T-helper 2 cell treated with Interferon-gamma antibody and Interleukin-4, amounts not matched to agents 5 μg/mL and 100 μg/mL, for 36 hours (primary cell): ENCODE measurements around the gene KRT13.

Experiments
- DNase-seq: peaks from one replicate; pipeline ENCODE4 v3.0.0; 2021; ENCODE audit warnings: low spot score
- H3K27ac Mint-ChIP-seq: one replicate; pipeline ENCODE4 v1.8.0; 2021; ENCODE audit warnings: mild to moderate bottlenecking, mixed read lengths
- H3K27me3 Mint-ChIP-seq: one replicate; pipeline ENCODE4 v1.8.0; 2021; ENCODE audit warnings: low read depth, mixed read lengths
- H3K36me3 Mint-ChIP-seq: one replicate; pipeline ENCODE4 v1.8.0; 2021; ENCODE audit warnings: low read depth, mixed read lengths
- H3K4me1 Mint-ChIP-seq: one replicate; pipeline ENCODE4 v1.8.0; 2021; ENCODE audit warnings: low read depth, mixed read lengths
- H3K4me3 Mint-ChIP-seq: one replicate; pipeline ENCODE4 v1.8.0; 2022; ENCODE audit warnings: mild to moderate bottlenecking, moderate library complexity, mixed read lengths
- H3K9me3 Mint-ChIP-seq: one replicate; pipeline ENCODE4 v1.8.0; 2021; ENCODE audit warnings: mixed read lengths

Gene KRT13

DNA sequence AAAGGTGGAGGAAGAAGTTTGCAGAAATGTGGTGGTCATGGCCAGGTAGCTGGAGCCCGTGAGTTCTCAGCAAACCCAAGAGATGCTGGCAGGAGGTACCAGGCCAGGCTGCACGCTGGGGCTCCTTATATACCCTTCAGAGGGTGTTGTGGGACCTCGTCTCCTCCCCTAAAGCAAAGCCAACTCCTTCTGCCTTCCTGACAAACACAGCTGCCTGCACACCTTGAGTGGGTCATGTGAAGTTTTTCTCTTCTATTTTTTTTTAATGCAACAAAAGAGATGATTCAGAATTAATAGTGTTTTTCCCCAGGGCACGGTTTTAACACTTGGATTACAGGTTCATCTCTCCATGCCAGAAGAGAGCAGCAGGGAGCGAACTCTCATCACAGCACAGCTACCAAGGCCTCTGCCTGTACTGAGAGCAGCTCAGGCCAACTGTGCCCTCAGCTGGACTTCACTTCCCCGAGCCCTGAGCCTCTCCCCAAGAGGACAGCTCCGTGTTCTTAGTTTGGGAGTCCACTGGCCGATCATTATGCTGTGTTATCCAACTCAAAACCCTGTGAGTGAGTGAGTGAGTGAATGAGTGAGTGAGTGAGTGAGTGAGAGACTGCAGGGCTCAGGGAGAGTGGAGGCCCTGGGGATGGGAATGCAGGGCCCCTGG lies 13.5 kb upstream of the KRT13 start, which contains the start of gene KRT15:
Gene KRT15 (minus strand): TSS at position 102 of the 661 bp plus-strand sequence. CDS start 63 bp downstream, at position 39.
- Mint-ChIP-seq H3K9me3 (no peaks in the 10 kb centered on the region), H3K4me3 (no peak within 1 kb of the TSS), H3K27me3 (no peaks in the 10 kb centered on the region), H3K36me3 (no peaks in the 10 kb centered on the region), H3K27ac (no peak within 1 kb of the TSS), H3K4me1 (no peaks in the 10 kb centered on the region)
- no peak for DNase-seq

DNA sequence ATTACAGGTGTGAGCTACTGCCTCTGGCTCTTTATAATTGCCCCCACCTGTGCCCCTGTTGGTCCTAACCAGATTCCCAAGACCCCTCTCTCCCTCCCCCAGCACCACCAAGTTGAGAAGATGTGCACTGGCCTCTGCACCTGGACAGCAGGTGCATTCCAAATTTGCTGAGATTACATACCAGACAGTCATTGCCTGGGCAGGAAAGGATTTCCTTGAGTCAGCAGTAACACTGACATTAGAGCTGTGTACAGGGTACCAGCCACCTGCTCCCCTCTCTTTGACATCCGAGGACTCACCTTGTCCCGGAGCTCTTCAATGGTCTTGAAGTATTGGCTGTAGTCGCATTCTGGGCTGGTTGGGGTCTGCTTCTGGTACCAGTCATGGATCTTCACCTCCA lies 12.6 kb upstream of the KRT13 start:
- Mint-ChIP-seq H3K27me3 (no peaks in the 10 kb centered on the region), H3K9me3 (no peaks in the 10 kb centered on the region), H3K36me3 (no peaks in the 10 kb centered on the region), H3K27ac (no peak overlapping the region), H3K4me3 (no peak overlapping the region), H3K4me1 (no peaks in the 10 kb centered on the region)
- no peak for DNase-seq

DNA sequence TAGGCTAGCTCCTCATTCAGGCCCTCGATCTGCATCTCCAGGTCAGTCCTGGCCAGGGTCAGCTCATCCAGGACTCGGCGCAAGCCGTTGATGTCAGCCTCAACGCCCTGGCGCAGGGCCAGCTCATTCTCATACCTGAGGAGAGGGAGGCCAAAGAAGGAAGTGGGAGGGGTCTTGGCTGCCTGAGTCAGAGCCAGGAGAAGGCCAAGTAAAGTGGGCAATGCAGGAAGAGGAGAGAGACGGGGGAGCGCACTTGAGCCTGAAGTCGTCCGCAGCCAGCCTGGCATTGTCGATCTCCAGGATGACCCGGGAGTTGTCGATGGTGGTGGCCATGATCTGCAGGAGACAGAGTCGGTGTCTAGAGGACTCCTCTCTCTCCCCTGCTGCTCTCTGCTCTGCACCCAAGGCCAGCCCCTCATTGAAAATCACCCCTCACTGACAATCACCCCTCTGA lies 11.4 kb upstream of the KRT13 start:
- H3K36me3 Mint-ChIP-seq = no peaks in the 10 kb centered on the region
- no peak overlapping the region for H3K4me3 Mint-ChIP-seq
- H3K9me3 Mint-ChIP-seq = no peaks in the 10 kb centered on the region
- H3K27me3 Mint-ChIP-seq = peaks cover 4% of the 10 kb centered on the region
- no peaks in the 10 kb centered on the region for H3K4me1 Mint-ChIP-seq
- no peak for DNase-seq
- no peak overlapping the region for H3K27ac Mint-ChIP-seq

DNA sequence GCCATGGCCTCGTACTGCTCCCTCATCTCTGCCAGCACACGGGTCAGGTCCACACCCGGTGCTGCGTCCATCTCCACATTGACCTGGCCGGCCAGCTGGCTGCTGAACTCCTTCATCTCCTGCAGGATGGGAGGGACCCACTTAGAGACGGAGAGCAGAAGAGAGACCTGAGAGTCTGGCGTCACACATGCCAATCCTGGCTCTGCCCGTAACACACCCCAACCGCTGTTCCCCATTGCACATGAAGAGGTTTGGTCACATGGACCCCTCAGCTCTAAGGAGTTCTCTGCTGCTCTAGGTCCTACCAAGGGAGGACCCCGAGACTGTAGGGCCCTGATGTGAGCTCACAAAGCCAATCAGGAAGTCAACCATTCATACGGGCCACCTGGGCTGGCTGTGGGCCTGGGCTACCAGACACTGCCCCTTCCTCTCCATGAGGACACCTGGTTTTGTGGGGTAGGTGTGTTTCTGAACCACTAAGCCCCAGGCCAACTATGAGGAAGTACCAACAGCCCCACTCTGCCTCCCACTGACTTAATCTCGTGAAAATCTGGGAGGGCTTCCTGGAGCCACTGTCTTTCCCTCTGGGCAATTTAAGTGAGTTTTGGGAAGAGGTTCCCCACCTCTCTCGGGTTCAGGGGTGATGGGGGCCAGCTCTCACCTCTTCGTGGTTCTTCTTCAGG lies 10.9 kb upstream of the KRT13 start:
- H3K27ac Mint-ChIP-seq = no peak overlapping the region
- H3K36me3 Mint-ChIP-seq = no peaks in the 10 kb centered on the region
- H3K4me1 Mint-ChIP-seq = no peaks in the 10 kb centered on the region
- DNase-seq = no peak
- H3K27me3 Mint-ChIP-seq = peaks cover 4% of the 10 kb centered on the region
- no peak overlapping the region for H3K4me3 Mint-ChIP-seq
- no peaks in the 10 kb centered on the region for H3K9me3 Mint-ChIP-seq

DNA sequence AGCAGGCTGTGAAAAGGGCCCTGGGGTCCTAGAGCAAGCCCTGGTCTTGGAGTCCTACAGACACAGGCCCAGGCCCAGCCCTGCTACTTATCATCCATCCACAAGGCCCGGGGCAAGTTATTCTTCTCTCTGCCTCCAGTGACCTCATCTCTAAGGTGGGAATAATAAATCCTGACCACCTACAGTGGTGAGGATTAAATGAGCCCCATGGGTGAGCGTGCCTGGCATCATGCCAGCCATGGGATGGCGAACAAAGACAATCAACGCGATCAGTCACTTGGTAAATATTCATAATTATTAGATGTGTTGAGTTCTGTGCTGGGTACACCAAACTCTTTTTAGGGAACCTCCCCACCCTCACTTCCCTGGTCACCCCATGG lies 7.7 kb upstream of the KRT13 start:
- no peaks in the 10 kb centered on the region for H3K9me3 Mint-ChIP-seq
- no peak overlapping the region for H3K27ac Mint-ChIP-seq
- H3K27me3 Mint-ChIP-seq = peaks cover 4% of the 10 kb centered on the region
- H3K4me1 Mint-ChIP-seq = no peaks in the 10 kb centered on the region
- no peaks in the 10 kb centered on the region for H3K36me3 Mint-ChIP-seq
- no peak for DNase-seq
- H3K4me3 Mint-ChIP-seq = no peak overlapping the region

DNA sequence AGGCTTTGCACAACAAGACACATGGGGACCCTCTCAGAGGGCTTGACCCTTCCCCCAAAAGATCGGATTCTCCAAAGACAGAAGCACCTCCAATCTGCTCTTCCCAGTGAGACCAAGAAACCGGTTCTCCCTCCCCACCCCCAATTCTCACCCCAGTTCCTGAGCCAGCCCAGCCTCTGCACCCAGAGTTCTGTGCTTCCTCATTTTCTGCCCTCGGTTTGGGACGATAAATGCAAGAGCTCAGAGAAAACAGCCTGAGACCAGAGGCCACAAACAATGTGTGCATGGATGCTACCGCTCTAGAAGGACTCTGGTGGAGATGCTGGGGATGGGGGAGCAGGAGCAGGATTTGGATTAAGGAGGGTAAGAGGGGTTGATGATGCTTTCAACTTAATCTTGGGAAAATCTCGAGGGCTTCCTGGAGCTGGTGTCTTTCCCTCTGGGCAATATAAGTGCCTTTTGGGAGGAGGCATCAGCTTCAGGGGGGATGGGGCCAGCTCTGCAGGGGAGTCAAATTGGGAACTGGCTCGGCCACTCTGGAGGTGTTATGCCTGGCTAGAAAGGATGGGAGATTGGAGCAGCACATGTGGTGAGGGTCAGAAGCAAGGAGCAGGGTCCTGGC lies 7.2 kb upstream of the KRT13 start:
- peaks cover 4% of the 10 kb centered on the region for H3K27me3 Mint-ChIP-seq
- H3K4me1 Mint-ChIP-seq = no peaks in the 10 kb centered on the region
- H3K4me3 Mint-ChIP-seq = no peak overlapping the region
- no peaks in the 10 kb centered on the region for H3K9me3 Mint-ChIP-seq
- DNase-seq = no peak
- no peaks in the 10 kb centered on the region for H3K36me3 Mint-ChIP-seq
- H3K27ac Mint-ChIP-seq = no peak overlapping the region

DNA sequence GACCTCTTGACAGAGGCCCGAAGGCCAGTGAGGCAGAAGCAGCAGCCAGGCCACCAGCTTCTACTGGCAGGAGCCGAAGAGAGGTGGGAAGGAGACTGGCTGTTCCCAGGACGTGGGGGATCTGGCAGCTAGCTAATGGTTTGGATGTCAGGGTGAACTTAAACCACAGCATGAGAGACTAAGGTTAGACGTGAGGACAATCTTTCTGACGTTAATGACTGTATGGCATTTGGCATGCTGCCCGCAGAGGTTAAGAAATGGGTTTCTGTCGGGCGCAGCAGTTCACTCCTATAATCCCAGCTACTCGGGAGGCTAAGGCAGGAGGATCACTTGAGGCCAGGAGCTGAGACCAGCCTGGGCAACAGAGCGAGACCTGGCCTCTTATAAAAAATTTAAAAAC lies 6.3 kb upstream of the KRT13 start:
- no peak for DNase-seq
- H3K27ac Mint-ChIP-seq = no peak overlapping the region
- H3K4me1 Mint-ChIP-seq = no peaks in the 10 kb centered on the region
- peaks cover 4% of the 10 kb centered on the region for H3K27me3 Mint-ChIP-seq
- H3K9me3 Mint-ChIP-seq = no peaks in the 10 kb centered on the region
- H3K4me3 Mint-ChIP-seq = no peak overlapping the region
- H3K36me3 Mint-ChIP-seq = no peaks in the 10 kb centered on the region

DNA sequence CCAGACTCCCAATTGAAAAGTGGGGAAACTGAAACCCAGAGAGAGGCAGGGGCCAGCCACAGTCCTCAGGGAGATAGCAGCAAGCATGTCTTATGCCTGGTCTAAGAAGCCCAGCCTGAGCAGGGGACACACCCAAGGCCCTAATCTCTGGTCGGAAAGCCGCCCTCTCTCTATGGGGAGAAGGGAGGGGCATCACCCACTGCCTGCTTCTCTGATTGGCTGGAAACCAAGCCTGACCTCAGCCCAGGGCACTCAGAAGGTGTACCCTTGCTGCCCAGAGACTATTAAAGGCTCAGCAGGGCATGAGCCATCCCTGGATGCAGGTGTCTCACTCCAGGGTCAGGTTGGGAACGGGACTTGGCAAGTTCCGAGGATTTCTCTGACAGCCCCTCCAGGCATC lies 5.7 kb upstream of the KRT13 start:
- Mint-ChIP-seq H3K27ac (no peak overlapping the region), H3K9me3 (no peaks in the 10 kb centered on the region), H3K4me1 (no peaks in the 10 kb centered on the region), H3K27me3 (peaks cover 4% of the 10 kb centered on the region), H3K4me3 (no peak overlapping the region), H3K36me3 (no peaks in the 10 kb centered on the region)
- no peak for DNase-seq

DNA sequence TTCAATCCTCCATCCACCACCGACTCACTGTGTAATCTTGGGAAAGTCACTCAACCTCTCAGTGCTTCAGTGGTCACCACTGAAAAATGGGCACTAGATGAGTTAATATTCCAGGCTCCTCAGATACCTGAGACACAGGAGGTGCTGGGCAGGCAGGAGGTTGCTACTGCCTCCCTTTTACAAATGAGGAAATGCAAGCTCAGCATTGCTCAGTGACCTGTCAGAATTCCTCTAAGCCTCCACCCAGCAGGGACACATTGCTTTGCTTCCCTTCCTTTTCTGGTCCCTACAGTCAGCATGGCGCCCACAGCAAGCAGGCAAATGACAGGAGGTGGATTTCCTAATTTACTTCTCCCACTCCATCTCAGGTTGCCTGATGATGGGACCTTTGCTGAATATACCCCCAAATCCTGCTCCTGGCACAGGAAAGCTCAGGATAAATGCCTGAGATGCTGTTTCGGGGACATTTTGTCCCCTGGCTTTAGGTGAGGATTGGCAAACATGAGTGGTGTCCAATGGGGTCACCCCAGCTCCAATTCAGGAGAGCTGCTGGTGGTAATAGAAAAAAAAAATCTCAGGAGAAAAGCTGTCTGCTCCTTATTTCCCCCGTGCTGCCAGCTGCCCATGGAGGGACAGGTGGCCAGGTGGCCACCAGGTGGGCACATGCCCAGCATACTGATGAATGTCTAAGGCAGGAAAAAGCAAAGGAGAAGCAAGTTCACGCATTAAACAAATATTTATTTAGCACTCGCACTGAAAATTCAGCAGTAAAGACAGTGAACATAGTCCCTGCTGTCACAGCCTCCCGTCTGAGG lies 5.0 kb upstream of the KRT13 start:
- Mint-ChIP-seq H3K36me3 (no peaks in the 10 kb centered on the region), H3K27me3 (peaks cover 4% of the 10 kb centered on the region), H3K27ac (no peak overlapping the region), H3K4me3 (no peak overlapping the region), H3K4me1 (no peaks in the 10 kb centered on the region), H3K9me3 (no peaks in the 10 kb centered on the region)
- DNase-seq = no peak

DNA sequence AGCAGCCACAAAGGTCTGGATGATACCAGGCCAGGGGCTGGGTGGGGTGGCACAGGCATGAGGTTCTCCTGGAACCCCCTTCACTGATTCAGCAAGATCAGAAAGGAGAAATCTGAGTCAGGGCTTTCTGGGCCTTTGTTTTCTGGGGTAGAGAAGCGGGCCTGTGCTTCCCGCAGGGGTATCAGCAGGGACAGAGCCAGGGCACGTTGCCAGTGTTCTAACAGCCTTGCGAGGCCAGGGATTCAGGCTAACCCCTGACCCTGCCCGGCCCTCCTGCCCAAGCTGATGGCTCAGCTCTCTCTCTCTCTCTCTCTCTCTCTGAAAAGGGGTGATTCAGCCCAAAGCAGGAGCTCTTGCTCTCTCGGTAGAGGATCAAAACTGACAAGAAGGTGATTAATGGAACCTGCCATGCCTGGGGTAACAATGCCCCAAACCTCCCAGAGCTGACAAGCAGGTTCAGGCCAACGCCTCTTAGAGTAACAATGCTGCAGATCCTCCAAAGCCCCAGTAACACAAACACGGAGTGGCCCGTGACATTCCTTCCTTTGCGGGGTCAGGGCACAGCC lies 2.0 kb upstream of the KRT13 start:
- no peaks in the 10 kb centered on the region for H3K9me3 Mint-ChIP-seq
- H3K4me1 Mint-ChIP-seq = no peaks in the 10 kb centered on the region
- no peak for DNase-seq
- no peak overlapping the region for H3K27ac Mint-ChIP-seq
- H3K27me3 Mint-ChIP-seq = peaks cover 3% of the 10 kb centered on the region
- H3K36me3 Mint-ChIP-seq = no peaks in the 10 kb centered on the region
- no peak overlapping the region for H3K4me3 Mint-ChIP-seq

DNA sequence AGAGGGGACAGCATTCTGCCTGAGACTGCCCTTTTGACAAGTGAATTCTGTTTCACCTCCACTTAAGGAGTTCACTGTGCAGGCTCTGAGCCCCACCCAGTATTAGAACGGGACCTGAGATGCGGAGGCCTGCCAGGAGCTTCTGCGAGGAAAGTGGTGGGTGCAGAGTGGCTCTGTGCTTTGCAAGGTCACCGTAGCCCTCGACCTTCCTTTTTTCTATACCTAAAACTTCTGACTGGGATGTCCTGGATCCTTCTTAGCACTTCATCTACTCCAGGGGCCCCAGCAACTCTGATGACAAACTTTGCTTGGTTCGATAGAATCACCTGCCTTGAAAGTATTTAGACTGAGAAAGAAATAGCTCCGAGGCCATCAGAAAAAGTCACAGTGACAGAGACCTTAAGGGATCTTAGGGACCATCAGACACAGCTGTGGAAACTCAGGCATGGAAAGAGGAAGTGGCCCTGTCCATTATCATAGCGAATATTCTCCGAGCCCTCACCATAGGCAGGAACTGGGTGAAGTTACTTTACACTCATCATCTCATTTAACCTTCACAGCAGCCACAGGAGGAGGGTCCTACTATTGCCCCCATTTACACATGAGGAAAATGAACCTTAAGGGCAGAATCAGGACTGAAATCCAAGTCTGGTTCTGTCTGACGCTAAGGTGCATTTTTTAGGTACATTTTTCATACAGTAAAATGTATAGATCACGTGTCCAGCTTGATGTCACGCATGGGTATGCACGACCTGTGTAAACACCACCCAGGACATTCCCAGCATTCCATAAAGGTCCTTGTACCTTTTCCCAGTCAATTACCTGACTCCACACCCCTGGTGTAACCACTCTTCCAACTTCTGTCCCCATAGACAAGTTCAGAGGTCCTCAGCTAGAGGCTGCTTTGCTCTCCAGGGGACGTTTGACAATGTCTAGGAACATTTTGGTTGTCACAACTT lies 676 bp upstream of the KRT13 start:
- DNase-seq = no peak
- Mint-ChIP-seq H3K4me1 (no peaks in the 10 kb centered on the region), H3K27me3 (no peaks in the 10 kb centered on the region), H3K36me3 (no peaks in the 10 kb centered on the region), H3K4me3 (no peak overlapping the region), H3K9me3 (no peaks in the 10 kb centered on the region), H3K27ac (no peak overlapping the region)

DNA sequence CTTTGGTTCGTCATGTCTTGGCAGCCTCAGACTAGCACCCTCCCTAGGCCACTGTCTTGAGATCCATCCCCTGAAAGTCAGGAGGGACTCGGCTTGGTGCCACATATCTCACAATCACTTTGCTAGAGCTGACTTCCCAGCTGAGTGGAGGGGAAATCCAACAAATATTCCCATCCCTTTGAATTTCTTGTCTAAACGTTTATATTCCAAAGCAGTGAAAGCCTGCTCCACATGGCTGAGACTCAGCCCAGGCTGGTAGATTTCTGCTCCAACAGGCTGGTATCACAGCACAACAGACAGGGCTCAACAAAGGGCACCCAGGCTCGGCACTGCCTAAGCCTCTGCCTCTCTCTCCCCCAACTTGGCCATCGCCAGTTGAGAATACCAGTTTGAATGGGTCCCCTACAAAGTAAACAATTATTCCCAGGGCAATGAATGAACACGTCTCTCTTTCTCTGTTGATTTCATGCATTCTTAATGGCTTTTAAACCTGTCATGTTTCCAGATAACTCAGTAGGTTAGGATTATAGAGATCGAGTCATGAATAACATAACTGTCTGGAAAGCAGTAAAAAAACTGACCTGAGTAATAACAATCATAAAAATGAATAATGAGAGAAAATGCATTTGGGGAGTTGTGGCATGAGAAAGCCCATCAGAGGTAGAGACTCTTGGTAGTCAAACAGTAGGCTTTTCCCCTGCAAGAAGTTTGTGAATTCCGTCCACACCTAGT lies 1.0 kb downstream of the KRT13 start:
- Mint-ChIP-seq H3K36me3 (no peaks in the 10 kb centered on the region), H3K4me1 (peaks cover 2% of the 10 kb centered on the region), H3K27ac (no peak overlapping the region)

More for the DNA sequence above, 1.0 kb downstream of the KRT13 start:
- H3K4me3 Mint-ChIP-seq = no peak overlapping the region
- H3K27me3 Mint-ChIP-seq = no peaks in the 10 kb centered on the region
- no peaks in the 10 kb centered on the region for H3K9me3 Mint-ChIP-seq
- DNase-seq = no peak
